Natural killer cell (primary cell): Measurements from ENCODE around the gene UGT8. TPM values are rescaled to one million over a fixed set of nuclear protein-coding genes. Genes with fewer than 3 reads are reported as not detected.

ENCODE experiments used
- ATAC-seq, 3 donors: fragments of 150-1000 bp in 2 of 3; fragments of 200-7000 bp in 1 of 3; cut with Tn5 transposase; 1 replicate in 1 of 3; 2 replicates in 2 of 3; pipeline ENCODE4 v1.10.0; 2021; ENCODE audit warnings: mild to moderate bottlenecking in 2 of 3, moderate library complexity in 2 of 3
- DNase-seq, 2 donors: peaks; one replicate each; pipeline versions ENCODE4 v3.0.0 to v3.0.0-alpha.2; 2013 to 2021; ENCODE audit warnings: mixed read lengths in 1 of 2
- H3K27ac ChIP-seq: one replicate; pipeline ENCODE4 v1.5.1; 2013; ENCODE audit warnings: mild to moderate bottlenecking, low read length
- H3K27me3 ChIP-seq: one replicate; pipeline ENCODE4 v1.6.1; 2013; ENCODE audit warnings: low read length; ENCODE audit not compliant: control insufficient read depth, insufficient read depth
- H3K36me3 ChIP-seq: one replicate; pipeline ENCODE4 v1.6.1; 2013; ENCODE audit warnings: low read length; ENCODE audit not compliant: control insufficient read depth, insufficient read depth
- H3K4me1 ChIP-seq: one replicate; pipeline ENCODE4 v1.6.1; 2013; ENCODE audit warnings: low read length; ENCODE audit not compliant: control insufficient read depth, insufficient read depth
- H3K4me3 ChIP-seq: one replicate; pipeline ENCODE4 v1.5.1; 2013; ENCODE audit warnings: low read length
- H3K9me3 ChIP-seq: one replicate; pipeline ENCODE4 v1.6.1; 2013; ENCODE audit warnings: low read length; ENCODE audit not compliant: control insufficient read depth, insufficient read depth
- H3K27ac Mint-ChIP-seq, 2 donors: one replicate each; pipeline ENCODE4 v1.8.0; 2022; ENCODE audit warnings: mild to moderate bottlenecking in 2 of 2, mixed read lengths in 2 of 2, moderate library complexity in 1 of 2
- H3K27me3 Mint-ChIP-seq, 2 donors: one replicate each; pipeline ENCODE4 v1.8.0; 2022; ENCODE audit warnings: low read depth in 2 of 2, mixed read lengths in 2 of 2
- H3K36me3 Mint-ChIP-seq: one replicate; pipeline ENCODE4 v1.8.0; 2022; ENCODE audit warnings: mixed read lengths
- H3K4me1 Mint-ChIP-seq, 2 donors: one replicate each; pipeline ENCODE4 v1.8.0; 2022; ENCODE audit warnings: mixed read lengths in 2 of 2
- H3K4me3 Mint-ChIP-seq: one replicate; pipeline ENCODE4 v1.8.0; 2022; ENCODE audit warnings: mild to moderate bottlenecking, moderate library complexity, mixed read lengths
- H3K9me3 Mint-ChIP-seq, 2 donors: one replicate each; pipeline ENCODE4 v1.8.0; 2022; ENCODE audit warnings: mixed read lengths in 2 of 2
- WGBS: methylation state at CpG from one replicate; pipeline ENCODE4 v1.1.7; 2013; ENCODE audit warnings: missing lambda C conversion rate; ENCODE audit not compliant: insufficient coverage; 5-methylcytosine and 5-hydroxymethylcytosine counted together
- intact Hi-C: fragments of 100-400 bp; cut with micrococcal nuclease; formaldehyde crosslinking; loops from one replicate; pipeline ENCODE4 v1.14.2; 2022
- total RNA-seq, 4 donors: library from RNA; stranded (reverse); fragments of 120-200 nt in 1 of 4; gene quantifications; one replicate each; pipeline versions ENCODE4 v1.2.3 to v1.2.4, GENCODE V29; 2013 to 2022
- TF ChIP-seq, protein P1 (sequence below): fragments of 200-600 bp; IDR thresholded peaks from one replicate; pipeline ENCODE4 v1.8.0; 2022; ENCODE audit warnings: antibody characterized with exemption

Gene UGT8
- total RNA-seq, 3 donors from 2014 or later (not counting 1 experiment from before 2014, with no cell fraction given): 0.16 to 0.25 TPM; not detected in 1

DNA sequence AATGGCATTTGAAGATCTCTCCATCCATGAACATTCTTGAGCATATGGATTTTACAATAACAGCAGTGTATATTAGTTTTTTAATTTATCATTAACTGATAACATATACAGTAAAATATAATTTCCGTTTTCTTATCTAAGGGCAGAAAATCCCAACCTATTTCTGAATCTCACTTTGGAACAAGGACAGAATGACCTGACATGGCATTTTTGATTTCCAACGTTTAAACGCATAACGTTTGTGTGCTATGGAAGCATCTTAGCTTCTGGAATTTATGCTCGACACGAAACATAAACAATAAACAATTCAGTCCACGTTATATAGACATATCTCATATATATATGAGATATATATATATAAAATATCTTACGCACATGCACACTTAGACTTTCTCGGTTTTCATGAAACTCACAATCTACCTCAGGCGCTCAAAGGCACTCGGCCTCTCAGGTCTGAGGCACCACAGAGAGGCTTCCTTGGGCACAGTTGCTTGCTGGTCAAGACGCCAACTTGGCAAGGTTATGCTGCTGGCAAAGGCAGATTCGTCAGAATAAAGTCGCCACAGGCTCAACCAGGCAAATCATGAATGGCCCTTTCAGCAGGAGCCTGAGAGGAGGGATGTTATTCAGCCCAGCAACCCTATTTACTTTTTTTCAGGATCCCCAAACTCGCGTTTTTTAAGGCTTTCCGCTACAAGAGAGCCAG is 1.0 kb upstream of the UGT8 start:
- no peak for DNase-seq
- Mint-ChIP-seq H3K27me3 (peaks cover 22 to 28% of the 10 kb centered on the region in 2 donors), H3K9me3 (peaks cover 0 to 3% of the 10 kb centered on the region in 2 donors), H3K4me1 (peaks cover 0 to 7% of the 10 kb centered on the region in 2 donors), H3K4me3 (no peak overlapping the region), H3K27ac (no peak overlapping the region), H3K36me3 (no peaks in the 10 kb centered on the region)
- intact Hi-C loops: no loop called here
- Histone ChIP-seq H3K36me3 (no peaks in the 10 kb centered on the region), H3K9me3 (no peaks in the 10 kb centered on the region), H3K27me3 (peaks cover 14% of the 10 kb centered on the region), H3K4me3 (no peak overlapping the region), H3K27ac (no peak overlapping the region), H3K4me1 (peaks cover 14% of the 10 kb centered on the region)
- ATAC-seq: no peak
- 50% methylated on average over 13 of the region's 17 CpGs for WGBS
- TF ChIP-seq, protein P1, sequence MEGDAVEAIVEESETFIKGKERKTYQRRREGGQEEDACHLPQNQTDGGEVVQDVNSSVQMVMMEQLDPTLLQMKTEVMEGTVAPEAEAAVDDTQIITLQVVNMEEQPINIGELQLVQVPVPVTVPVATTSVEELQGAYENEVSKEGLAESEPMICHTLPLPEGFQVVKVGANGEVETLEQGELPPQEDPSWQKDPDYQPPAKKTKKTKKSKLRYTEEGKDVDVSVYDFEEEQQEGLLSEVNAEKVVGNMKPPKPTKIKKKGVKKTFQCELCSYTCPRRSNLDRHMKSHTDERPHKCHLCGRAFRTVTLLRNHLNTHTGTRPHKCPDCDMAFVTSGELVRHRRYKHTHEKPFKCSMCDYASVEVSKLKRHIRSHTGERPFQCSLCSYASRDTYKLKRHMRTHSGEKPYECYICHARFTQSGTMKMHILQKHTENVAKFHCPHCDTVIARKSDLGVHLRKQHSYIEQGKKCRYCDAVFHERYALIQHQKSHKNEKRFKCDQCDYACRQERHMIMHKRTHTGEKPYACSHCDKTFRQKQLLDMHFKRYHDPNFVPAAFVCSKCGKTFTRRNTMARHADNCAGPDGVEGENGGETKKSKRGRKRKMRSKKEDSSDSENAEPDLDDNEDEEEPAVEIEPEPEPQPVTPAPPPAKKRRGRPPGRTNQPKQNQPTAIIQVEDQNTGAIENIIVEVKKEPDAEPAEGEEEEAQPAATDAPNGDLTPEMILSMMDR: no peak

DNA sequence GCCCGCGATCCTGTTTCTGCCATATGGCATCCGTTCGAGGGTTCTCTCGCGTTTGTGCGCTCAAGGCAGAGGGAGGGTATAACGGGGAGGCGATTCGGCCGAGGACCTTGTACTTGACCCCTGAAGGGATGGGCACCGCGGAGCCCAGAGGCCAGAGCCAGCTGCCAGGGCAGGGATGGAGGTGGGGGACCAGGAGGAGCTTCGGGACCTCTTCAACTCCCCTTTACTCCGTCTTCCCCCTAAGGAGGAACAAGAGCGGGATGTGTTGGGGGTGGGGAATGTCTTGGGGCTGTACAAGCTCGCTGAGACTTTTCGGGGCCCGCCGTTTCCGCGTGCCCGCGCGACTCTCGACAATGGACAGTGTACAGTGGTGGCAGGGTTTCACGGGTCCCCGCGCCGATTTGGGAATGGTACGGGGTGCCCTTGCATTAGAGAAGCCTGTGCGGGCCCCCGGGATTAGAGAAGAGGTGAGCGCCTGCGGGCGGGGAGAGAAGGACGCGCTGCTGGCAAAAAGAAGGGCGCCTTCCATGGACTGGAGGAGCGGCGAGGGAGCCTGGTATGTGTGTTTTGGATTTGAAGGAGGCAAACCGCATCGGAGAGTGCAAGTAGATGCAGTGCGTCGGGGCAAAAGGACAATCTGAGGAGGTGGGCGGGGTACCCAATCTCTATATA is 760 bp downstream of the UGT8 start:
- Mint-ChIP-seq H3K9me3 (no peaks in the 10 kb centered on the region), H3K36me3 (no peaks in the 10 kb centered on the region), H3K4me3 (peak overlapping the region; percentile 53), H3K4me1 (peaks cover 0 to 7% of the 10 kb centered on the region in 2 donors), H3K27ac (no peak overlapping the region), H3K27me3 (peaks cover 19 to 28% of the 10 kb centered on the region in 2 donors)
- Histone ChIP-seq H3K4me1 (peaks cover 14% of the 10 kb centered on the region), H3K27me3 (peaks cover 14% of the 10 kb centered on the region), H3K9me3 (no peaks in the 10 kb centered on the region), H3K4me3 (peak overlapping the region; percentile 50), H3K27ac (peak overlapping the region; percentile 55), H3K36me3 (no peaks in the 10 kb centered on the region)
- no peak for DNase-seq
- ATAC-seq: no peak
- TF ChIP-seq, protein P1: no peak
- intact Hi-C loops: no loop called here
- WGBS: 4% methylated on average over 43 of the region's 46 CpGs

DNA sequence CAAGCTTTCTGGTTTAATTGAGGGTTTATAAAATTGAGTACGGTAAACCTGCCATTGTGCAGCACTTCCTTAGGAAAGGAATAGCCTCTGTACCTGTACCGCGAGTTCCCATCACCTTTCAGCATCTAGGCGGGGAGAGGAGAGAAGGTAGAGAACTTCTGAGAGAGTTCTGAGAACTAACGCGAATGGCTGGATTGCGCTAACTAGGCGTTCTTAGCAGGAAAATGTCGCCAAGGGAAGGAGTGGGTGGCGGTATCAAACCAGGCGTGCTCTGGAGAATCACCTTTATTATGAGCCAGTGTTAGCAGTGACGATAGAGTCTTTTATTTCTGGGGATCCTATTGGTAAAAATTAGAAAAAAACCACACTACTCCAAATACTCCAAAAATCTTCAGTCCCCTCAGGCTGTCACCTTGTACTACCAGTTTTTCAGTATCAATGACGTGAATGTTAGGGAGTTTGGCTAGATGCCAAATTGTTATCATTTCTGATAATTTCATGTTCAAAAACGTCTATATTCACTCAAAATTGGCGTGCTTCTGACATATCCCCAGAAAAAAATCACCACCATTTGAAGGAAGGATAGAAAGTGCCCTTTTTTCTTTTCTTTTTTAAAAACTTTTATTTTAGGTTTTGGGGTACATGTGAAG is 1.4 kb downstream of the UGT8 start:
- ATAC-seq: no peak

More for the DNA sequence above, 1.4 kb downstream of the UGT8 start:
- TF ChIP-seq, protein P1: no peak
- Histone ChIP-seq H3K9me3 (no peaks in the 10 kb centered on the region), H3K27ac (no peak overlapping the region), H3K4me1 (peaks cover 14% of the 10 kb centered on the region), H3K4me3 (peak overlapping the region; percentile 50), H3K27me3 (peaks cover 14% of the 10 kb centered on the region), H3K36me3 (no peaks in the 10 kb centered on the region)
- Mint-ChIP-seq H3K4me1 (peaks cover 0 to 7% of the 10 kb centered on the region in 2 donors), H3K4me3 (no peak overlapping the region), H3K9me3 (no peaks in the 10 kb centered on the region), H3K27ac (no peak overlapping the region), H3K27me3 (peaks cover 19 to 28% of the 10 kb centered on the region in 2 donors), H3K36me3 (no peaks in the 10 kb centered on the region)
- WGBS: 13% methylated on average over 12 of the region's 15 CpGs
- intact Hi-C loops: no loop called here
- no peak for DNase-seq
